ENCODE data around the gene ATP2B3.

DNA sequence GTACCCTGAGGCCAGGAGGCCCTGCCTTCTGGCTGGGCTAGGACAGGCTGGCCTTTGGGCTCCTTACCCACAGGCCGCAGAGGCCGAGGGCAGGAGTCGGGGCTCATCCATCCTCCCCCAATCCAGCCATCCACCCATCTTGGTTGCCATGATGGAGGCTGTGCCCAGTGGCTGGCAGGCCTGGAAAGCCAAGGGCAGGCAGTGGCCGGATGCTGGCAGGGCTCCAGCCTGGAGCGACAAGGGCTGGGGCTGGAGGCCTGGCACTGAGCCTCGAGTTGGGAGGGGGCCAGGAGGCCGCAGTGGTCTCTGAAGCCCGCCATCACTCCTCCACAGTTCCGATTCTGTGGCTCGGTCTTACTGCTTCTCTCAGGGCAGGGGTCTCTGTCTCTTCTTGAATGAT is 31.3 kb upstream of the ATP2B3 start:
- TF ChIP-seq, protein P1, sequence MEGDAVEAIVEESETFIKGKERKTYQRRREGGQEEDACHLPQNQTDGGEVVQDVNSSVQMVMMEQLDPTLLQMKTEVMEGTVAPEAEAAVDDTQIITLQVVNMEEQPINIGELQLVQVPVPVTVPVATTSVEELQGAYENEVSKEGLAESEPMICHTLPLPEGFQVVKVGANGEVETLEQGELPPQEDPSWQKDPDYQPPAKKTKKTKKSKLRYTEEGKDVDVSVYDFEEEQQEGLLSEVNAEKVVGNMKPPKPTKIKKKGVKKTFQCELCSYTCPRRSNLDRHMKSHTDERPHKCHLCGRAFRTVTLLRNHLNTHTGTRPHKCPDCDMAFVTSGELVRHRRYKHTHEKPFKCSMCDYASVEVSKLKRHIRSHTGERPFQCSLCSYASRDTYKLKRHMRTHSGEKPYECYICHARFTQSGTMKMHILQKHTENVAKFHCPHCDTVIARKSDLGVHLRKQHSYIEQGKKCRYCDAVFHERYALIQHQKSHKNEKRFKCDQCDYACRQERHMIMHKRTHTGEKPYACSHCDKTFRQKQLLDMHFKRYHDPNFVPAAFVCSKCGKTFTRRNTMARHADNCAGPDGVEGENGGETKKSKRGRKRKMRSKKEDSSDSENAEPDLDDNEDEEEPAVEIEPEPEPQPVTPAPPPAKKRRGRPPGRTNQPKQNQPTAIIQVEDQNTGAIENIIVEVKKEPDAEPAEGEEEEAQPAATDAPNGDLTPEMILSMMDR (IDR thresholded peaks at IDR 0.05; ENCODE audit: low read length): no peak
- TF ChIP-seq EZH2 (IDR thresholded peaks at IDR 0.05; ENCODE audit: borderline replicate concordance, low read length): no peak

Data from OCI-LY1 (cell line).